ENCODE data around the gene ZNF518B. TPM values are rescaled to one million over a fixed set of nuclear protein-coding genes. Genes with fewer than 3 reads are reported as not detected.

Gene ZNF518B, protein sequence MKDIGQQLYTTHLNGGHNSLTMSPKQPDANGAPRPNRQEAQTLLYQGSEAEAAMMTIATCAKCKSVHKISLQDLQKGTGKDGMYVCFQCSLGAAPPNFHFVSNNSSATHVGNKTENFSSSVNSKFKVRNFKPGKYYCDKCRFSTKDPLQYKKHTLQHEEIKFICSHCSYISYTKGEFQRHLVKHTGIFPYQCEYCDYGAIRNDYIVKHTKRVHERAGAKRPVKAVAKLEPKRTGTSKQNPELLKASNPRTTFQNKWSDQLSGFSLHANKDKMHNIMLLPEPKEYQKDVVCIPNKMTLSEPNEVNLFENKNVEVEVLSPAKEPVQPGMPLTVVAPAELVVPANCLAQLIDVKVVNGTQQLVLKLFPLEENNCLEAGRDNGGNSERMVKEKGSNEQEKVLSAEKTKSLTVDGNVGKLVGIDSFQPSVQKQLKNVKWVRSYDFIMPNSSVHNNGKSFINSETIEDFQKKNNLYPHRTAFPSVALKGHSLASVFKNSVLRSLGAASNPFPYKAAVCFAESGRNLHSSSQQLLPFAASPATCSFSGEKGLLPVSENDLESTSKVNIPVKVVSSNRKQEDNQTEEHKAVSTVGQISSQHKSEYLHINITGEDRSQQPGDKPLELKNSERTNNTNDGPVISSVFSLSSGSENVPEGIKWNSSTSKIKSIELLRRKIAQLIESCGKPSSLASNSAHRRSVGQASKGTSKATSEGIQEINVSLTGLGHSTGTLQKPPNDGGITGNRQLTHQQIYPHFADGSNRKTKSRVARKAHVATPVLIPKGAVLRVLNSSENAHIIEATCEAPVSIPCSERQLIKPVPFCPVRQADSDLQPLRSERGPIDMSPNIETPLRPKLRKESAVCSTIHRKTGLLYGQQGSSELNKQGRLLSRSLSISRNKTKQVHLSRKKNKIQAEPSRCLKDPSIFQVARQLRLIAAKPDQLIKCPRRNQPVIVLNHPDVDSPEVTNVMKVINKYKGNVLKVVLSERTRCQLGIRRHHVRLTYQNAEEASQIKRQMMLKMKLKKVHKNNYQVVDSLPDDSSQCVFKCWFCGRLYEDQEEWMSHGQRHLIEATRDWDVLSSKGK
- 23.3 and 31.1 TPM in 2 replicates for total RNA-seq

DNA sequence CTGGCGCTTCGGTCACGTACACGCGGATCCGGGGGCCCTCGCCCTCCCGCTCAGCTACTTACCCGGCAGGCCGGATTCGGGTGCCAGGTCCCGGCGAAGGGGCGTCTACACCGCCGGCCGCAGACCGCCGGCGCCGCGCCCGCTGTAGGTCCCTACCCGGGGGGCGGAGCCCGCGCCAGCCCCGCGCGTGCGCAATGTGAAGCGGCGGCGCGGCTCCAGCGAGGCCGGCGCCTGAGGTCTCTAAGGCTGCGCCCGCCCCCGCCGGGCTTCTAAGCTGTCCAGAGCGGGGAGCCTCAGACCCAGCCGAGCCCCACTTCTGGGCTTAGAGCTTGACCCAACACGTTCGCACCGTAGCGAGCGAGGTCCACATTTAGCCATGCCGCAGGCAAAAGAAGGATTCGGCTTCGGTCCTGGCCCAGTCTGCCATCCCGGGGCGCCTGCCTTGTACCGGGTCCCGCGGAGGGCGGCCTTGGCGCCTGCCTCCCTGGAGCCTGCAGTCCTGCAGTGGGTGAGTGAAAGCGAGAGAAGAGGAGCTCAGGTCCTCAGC lies at the start of gene ZNF518B:
Gene ZNF518B, minus strand, starts transcription at position 172 of the 547 bp plus-strand sequence. CDS start 11,098 bp downstream, outside the sequence.

Other genes starting within 250 kb of the ZNF518B start
- gene CLNK, start 227.3 kb upstream of the ZNF518B start, total RNA-seq = not detected in 2 replicates